Stimulated activated naive B cell treated with anti-CD40 and anti-IgM and Interleukin-4, amounts not matched to agents 10 μg/mL and 1 μg/mL and 100 μg/mL, for 72 hours (primary cell): ENCODE data around the gene ATG2B.

Source experiments
- ATAC-seq, 2 donors: fragments of 150-1000 bp; cut with Tn5 transposase; replicated peaks; 2 replicates each; pipeline ENCODE4 v1.10.0; 2021; ENCODE audit warnings: moderate library complexity in 1 of 2
- DNase-seq: peaks from one replicate; pipeline ENCODE4 v3.0.0; 2021
- H3K27ac Mint-ChIP-seq: one replicate; pipeline ENCODE4 v1.8.0; 2022; ENCODE audit warnings: mild to moderate bottlenecking, mixed read lengths
- H3K27me3 Mint-ChIP-seq, 2 donors: one replicate each; pipeline ENCODE4 v1.8.0; 2022; ENCODE audit warnings: mixed read lengths in 2 of 2
- H3K36me3 Mint-ChIP-seq, 2 donors: one replicate each; pipeline ENCODE4 v1.8.0; 2022; ENCODE audit warnings: mixed read lengths in 2 of 2, mild to moderate bottlenecking in 1 of 2
- H3K4me1 Mint-ChIP-seq, 2 donors: one replicate each; pipeline ENCODE4 v1.8.0; 2022; ENCODE audit warnings: mixed read lengths in 2 of 2, mild to moderate bottlenecking in 1 of 2
- H3K4me3 Mint-ChIP-seq, 2 donors: one replicate each; pipeline ENCODE4 v1.8.0; 2022; ENCODE audit warnings: mild to moderate bottlenecking in 2 of 2, mixed read lengths in 2 of 2, moderate library complexity in 1 of 2
- H3K9me3 Mint-ChIP-seq, 2 donors: one replicate each; pipeline ENCODE4 v1.8.0; 2022; ENCODE audit warnings: mixed read lengths in 2 of 2, mild to moderate bottlenecking in 1 of 2

Gene ATG2B

DNA sequence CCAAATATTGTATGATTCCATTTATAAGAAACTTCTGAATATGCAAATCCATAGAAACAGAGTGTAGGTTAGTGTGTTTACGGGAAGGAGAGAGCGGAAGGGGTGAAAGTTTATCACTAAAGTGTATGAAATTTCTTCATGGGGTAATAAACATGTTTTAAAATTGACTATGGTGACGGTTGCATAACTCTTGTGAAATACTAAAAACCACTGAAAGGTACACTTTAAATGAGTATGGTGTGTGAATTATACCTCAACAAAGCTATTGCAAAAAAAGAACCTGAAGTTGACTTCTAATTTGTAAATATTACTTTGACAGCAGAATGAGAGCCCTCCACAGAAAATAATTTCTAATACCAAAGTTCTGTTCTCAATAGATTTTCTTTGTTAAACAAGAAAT is 47.1 kb downstream of the ATG2B start:
- no peak overlapping the region for H3K4me3 Mint-ChIP-seq
- H3K9me3 Mint-ChIP-seq: no peaks in the 10 kb centered on the region
- no peak for ATAC-seq
- H3K27ac Mint-ChIP-seq: no peak overlapping the region
- H3K4me1 Mint-ChIP-seq: no peaks in the 10 kb centered on the region
- H3K27me3 Mint-ChIP-seq: no peaks in the 10 kb centered on the region
- no peak for DNase-seq
- H3K36me3 Mint-ChIP-seq: peaks cover 11 to 34% of the 10 kb centered on the region in 2 donors

DNA sequence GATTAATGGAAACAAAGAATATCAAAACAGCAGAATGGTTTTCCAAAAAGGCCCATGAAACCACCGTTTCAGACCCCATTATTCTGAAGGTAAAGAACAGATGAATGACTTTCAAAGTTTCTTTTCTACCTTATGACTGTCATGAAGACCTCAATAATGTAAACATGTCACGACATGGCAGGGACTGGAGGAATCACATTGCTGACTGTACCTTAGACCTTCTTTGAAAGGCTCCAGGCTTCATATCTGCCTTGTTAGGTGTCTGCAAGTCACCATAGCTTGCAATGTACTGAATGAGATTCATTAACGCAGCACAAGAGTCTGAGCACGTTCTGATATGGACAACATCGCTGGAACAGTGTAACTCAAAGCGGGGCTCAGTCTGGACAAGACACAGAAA is 52.2 kb downstream of the ATG2B start:
- H3K4me3 Mint-ChIP-seq: no peak overlapping the region
- H3K9me3 Mint-ChIP-seq: no peaks in the 10 kb centered on the region
- DNase-seq: no peak
- ATAC-seq: no peak
- H3K27me3 Mint-ChIP-seq: no peaks in the 10 kb centered on the region
- H3K4me1 Mint-ChIP-seq: no peaks in the 10 kb centered on the region
- H3K27ac Mint-ChIP-seq: no peak overlapping the region
- peaks cover 18 to 45% of the 10 kb centered on the region in 2 donors for H3K36me3 Mint-ChIP-seq

DNA sequence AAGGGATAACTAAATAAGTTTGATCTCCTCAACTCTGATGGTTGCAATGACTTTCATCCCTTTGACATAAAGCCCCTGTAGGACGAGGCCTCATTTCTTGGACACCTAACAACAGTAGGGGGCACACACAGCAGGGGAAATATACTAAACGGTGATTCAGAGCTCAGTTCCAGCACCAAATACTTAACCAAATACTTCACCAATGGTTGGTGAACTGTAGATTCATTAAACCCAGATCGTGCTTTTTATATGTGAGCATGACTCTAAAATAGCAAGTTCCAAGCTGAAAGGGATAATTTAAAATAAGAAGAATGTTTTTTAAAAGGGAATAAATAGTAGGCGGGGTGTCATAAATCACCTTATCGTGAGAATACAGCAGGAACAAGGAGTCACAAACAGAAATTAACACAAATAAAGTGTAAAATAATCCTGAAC is 53.2 kb downstream of the ATG2B start:
- Mint-ChIP-seq H3K4me1 (no peaks in the 10 kb centered on the region), H3K36me3 (peaks cover 18 to 40% of the 10 kb centered on the region in 2 donors), H3K9me3 (no peaks in the 10 kb centered on the region), H3K4me3 (no peak overlapping the region), H3K27me3 (no peaks in the 10 kb centered on the region), H3K27ac (no peak overlapping the region)
- ATAC-seq: no peak
- DNase-seq: no peak

DNA sequence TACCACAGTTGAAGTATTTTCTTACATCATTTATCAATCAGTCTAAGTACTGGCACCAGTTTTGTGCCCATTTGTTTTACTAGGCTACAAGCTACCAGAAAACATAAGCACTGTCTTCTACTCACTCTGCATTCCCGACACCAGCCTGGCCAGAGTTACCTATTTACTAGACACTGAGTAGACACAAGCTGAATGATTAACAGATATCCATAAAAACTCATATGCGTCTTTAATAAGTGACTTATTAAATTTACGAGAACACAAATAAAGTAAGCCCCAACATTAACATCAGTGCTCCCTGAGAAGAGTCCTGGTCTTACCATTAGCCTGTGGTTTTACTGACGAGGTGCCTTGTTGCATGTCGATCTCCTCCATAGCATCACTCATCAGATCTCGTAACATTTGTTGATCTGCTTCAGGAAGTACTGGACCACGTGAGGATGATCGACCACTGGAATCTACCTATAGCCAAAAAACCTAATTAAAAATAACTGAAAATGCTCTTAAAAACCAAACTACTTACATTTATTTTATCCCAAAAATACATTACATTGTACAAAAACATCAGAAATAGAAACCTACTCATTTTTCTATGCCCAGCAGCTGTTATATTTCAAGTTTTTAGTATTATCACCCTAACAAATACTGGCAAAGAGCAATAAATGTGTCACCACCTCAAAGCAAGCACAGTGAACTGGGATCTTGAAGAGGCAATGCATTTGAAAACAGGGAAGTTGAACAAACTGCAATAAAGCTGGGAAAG is 53.8 kb downstream of the ATG2B start:
- no peak overlapping the region for H3K4me3 Mint-ChIP-seq
- H3K36me3 Mint-ChIP-seq: peaks cover 21 to 40% of the 10 kb centered on the region in 2 donors
- DNase-seq: no peak
- H3K9me3 Mint-ChIP-seq: no peaks in the 10 kb centered on the region
- no peak for ATAC-seq
- no peaks in the 10 kb centered on the region for H3K4me1 Mint-ChIP-seq
- no peak overlapping the region for H3K27ac Mint-ChIP-seq
- H3K27me3 Mint-ChIP-seq: no peaks in the 10 kb centered on the region

DNA sequence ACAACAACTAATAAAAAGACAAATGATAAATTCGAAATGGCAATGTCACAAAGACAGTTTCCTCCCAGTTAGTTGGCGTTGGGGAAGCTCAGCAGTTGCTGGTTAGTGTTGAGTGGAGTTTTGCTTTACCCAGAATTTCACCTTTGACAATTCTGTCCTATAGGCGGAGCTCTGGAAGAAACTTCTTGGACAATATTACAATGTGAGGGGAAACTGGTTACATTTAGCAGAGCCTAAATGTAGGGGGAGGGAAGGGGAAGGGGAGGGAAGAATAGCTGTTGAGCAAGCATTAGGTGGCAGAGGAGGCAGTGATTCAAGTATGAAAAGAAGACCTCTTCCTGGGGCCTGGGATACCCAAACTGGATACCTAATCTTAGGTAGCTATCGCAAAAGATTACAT is 55.7 kb downstream of the ATG2B start:
- no peak for ATAC-seq
- DNase-seq: no peak
- H3K27me3 Mint-ChIP-seq: no peaks in the 10 kb centered on the region
- no peaks in the 10 kb centered on the region for H3K4me1 Mint-ChIP-seq
- H3K36me3 Mint-ChIP-seq: peaks cover 21 to 31% of the 10 kb centered on the region in 2 donors
- H3K4me3 Mint-ChIP-seq: no peak overlapping the region
- H3K27ac Mint-ChIP-seq: no peak overlapping the region
- no peaks in the 10 kb centered on the region for H3K9me3 Mint-ChIP-seq

GRCh38 chr14:96304956-96305355 is 58.2 kb downstream of the ATG2B start:
- no peak for ATAC-seq
- peaks cover 16 to 31% of the 10 kb centered on the region in 2 donors for H3K36me3 Mint-ChIP-seq
- DNase-seq: no peak

GRCh38 chr14:96303981-96304380 is 59.2 kb downstream of the ATG2B start:
- Mint-ChIP-seq H3K9me3 (no peaks in the 10 kb centered on the region), H3K4me3 (no peak overlapping the region), H3K4me1 (no peaks in the 10 kb centered on the region), H3K27me3 (no peaks in the 10 kb centered on the region), H3K36me3 (peaks cover 15 to 24% of the 10 kb centered on the region in 2 donors), H3K27ac (no peak overlapping the region)
- no peak for DNase-seq
- no peak for ATAC-seq

More at GRCh38 chr14:96304956-96305355, 58.2 kb downstream of the ATG2B start:
- Mint-ChIP-seq H3K27me3 (no peaks in the 10 kb centered on the region), H3K4me1 (no peaks in the 10 kb centered on the region), H3K9me3 (no peaks in the 10 kb centered on the region), H3K27ac (no peak overlapping the region), H3K4me3 (no peak overlapping the region)

GRCh38 chr14:96299441-96299840 is 63.7 kb downstream of the ATG2B start:
- Mint-ChIP-seq H3K36me3 (peaks cover 12 to 17% of the 10 kb centered on the region in 2 donors), H3K4me3 (no peak overlapping the region), H3K4me1 (peaks cover 0 to 2% of the 10 kb centered on the region in 2 donors), H3K27me3 (no peaks in the 10 kb centered on the region), H3K27ac (no peak overlapping the region), H3K9me3 (no peaks in the 10 kb centered on the region)
- no peak for DNase-seq
- ATAC-seq: no peak

DNA sequence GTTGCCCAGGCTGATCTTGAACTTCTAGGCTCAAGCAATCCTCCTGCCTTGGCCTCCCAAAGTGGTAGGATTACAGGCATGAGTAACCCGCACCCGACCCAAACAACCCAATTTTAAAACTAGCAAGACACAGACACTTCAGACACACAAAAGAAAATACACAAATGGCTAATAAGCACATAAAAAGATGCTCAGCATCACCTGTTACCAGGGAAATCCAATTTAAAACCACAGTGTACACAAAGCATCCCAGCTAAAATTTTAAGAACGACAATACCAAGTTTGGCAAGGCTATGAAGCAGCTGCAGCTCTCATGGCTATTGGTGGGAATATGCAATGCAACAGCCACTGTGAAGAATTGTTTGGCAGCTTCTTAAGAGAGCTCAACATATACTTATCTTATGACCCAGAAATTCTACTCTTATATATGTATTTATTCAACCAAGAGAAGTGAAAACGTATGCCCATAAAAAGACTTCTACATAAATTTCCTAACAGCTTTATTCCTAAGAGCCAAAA is 65.1 kb downstream of the ATG2B start:
- Mint-ChIP-seq H3K27ac (no peak overlapping the region), H3K36me3 (peaks cover 13 to 24% of the 10 kb centered on the region in 2 donors), H3K4me3 (no peak overlapping the region), H3K4me1 (peaks cover 0 to 2% of the 10 kb centered on the region in 2 donors), H3K9me3 (no peaks in the 10 kb centered on the region), H3K27me3 (no peaks in the 10 kb centered on the region)
- no peak for DNase-seq
- no peak for ATAC-seq

GRCh38 chr14:96297000-96297399 is 66.1 kb downstream of the ATG2B start:
- Mint-ChIP-seq H3K27me3 (no peaks in the 10 kb centered on the region), H3K4me3 (no peak overlapping the region), H3K9me3 (no peaks in the 10 kb centered on the region), H3K4me1 (peaks cover 0 to 2% of the 10 kb centered on the region in 2 donors), H3K27ac (no peak overlapping the region), H3K36me3 (peaks cover 11 to 23% of the 10 kb centered on the region in 2 donors)
- DNase-seq (no peak), ATAC-seq (peak; percentile 34 to 38)

DNA sequence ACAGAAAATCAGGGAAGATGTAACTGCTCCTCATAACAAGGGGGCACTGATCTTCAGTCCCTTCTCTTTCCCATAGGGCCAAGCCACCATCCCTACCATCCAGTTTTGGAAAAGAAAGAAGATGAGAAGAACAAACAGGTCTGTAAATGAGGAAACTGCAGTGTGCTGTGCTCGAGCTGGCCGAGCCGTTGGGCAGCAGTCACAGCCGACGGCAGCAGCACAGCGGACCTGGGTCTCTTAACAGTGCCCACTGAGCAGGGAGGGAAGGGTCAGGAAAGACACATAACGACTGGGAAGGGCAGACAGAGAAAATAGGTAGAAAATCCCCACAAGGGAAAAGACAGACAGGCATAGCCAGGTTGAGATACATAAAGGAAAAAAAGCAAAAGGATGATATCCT is 68.9 kb downstream of the ATG2B start:
- no peaks in the 10 kb centered on the region for H3K9me3 Mint-ChIP-seq
- no peaks in the 10 kb centered on the region for H3K27me3 Mint-ChIP-seq
- H3K4me1 Mint-ChIP-seq: peaks cover 0 to 2% of the 10 kb centered on the region in 2 donors
- H3K36me3 Mint-ChIP-seq: peaks cover 14 to 29% of the 10 kb centered on the region in 2 donors
- no peak for DNase-seq
- no peak overlapping the region for H3K27ac Mint-ChIP-seq
- H3K4me3 Mint-ChIP-seq: no peak overlapping the region
- no peak for ATAC-seq

DNA sequence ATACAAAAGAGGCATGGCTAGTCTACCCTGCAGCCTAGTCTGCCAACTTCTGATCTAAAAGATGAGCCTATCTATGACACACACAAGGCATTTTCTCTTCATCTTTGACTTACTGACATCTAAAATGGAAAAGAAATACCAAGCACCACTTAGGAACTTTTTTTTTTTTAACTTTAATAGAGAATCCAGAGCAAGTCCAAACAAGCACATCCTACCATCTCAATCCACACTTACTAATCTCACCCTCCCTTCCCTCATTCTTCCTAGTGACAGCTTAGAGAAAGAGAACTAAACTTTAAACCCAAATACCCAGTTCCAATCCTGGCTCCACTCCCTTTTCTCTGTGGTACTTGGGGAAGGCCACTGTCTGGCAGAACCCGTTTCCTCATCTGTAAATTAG is 75.3 kb downstream of the ATG2B start:
- H3K36me3 Mint-ChIP-seq: peaks cover 27 to 39% of the 10 kb centered on the region in 2 donors
- no peaks in the 10 kb centered on the region for H3K9me3 Mint-ChIP-seq
- no peaks in the 10 kb centered on the region for H3K4me1 Mint-ChIP-seq
- DNase-seq: no peak
- no peak overlapping the region for H3K4me3 Mint-ChIP-seq
- no peaks in the 10 kb centered on the region for H3K27me3 Mint-ChIP-seq
- ATAC-seq: no peak
- H3K27ac Mint-ChIP-seq: no peak overlapping the region

GRCh38 chr14:96286251-96286650 is 76.9 kb downstream of the ATG2B start:
- no peaks in the 10 kb centered on the region for H3K4me1 Mint-ChIP-seq
- no peak overlapping the region for H3K27ac Mint-ChIP-seq
- no peak overlapping the region for H3K4me3 Mint-ChIP-seq
- no peaks in the 10 kb centered on the region for H3K9me3 Mint-ChIP-seq
- no peak for ATAC-seq
- H3K27me3 Mint-ChIP-seq: no peaks in the 10 kb centered on the region
- peaks cover 25 to 37% of the 10 kb centered on the region in 2 donors for H3K36me3 Mint-ChIP-seq
- no peak for DNase-seq

- Mint-ChIP-seq H3K4me1 (no peaks in the 10 kb centered on the region), H3K27me3 (no peaks in the 10 kb centered on the region), H3K27ac (no peak overlapping the region), H3K9me3 (no peaks in the 10 kb centered on the region), H3K4me3 (no peak overlapping the region), H3K36me3 (peaks cover 24 to 37% of the 10 kb centered on the region in 2 donors)
- ATAC-seq (no peak), DNase-seq (no peak)
Observed at GRCh38 chr14:96285667-96286066, 77.5 kb downstream of the ATG2B start.

- Mint-ChIP-seq H3K4me3 (no peak overlapping the region), H3K4me1 (no peaks in the 10 kb centered on the region), H3K36me3 (peaks cover 24 to 36% of the 10 kb centered on the region in 2 donors), H3K27ac (no peak overlapping the region), H3K27me3 (no peaks in the 10 kb centered on the region), H3K9me3 (no peaks in the 10 kb centered on the region)
- DNase-seq: no peak
- no peak for ATAC-seq
Observed at GRCh38 chr14:96284430-96284829, 78.7 kb downstream of the ATG2B start.
